Motor neuron (in vitro differentiated cells): ENCODE data around the gene EMX1. TPM values are rescaled to one million over a fixed set of nuclear protein-coding genes. Genes with fewer than 3 reads are reported as not detected.

ENCODE experiments used
- ATAC-seq, 8 experiments: fragments of 200-7000 bp; cut with Tn5 transposase; replicated peaks in 6 of 8; 2 replicates each; pipeline ENCODE4 v1.8.0; 2021; ENCODE audit warnings: mild to moderate bottlenecking in 8 of 8, moderate library complexity in 8 of 8
- H3K27ac ChIP-seq, 2 donors: fragments of 250-450 bp; sonication (Bioruptor Pico); 2 replicates each; pipeline ENCODE4 v1.9.0; 2021; ENCODE audit warnings: antibody characterized with exemption in 2 of 2, mild to moderate bottlenecking in 2 of 2, moderate library complexity in 1 of 2
- H3K4me1 ChIP-seq, 2 donors: fragments of 250-450 bp; sonication (Bioruptor Pico); replicated peaks in 1 of 2; 2 replicates each; pipeline ENCODE4 v1.6.1; 2021; ENCODE audit warnings: antibody characterized with exemption in 2 of 2, mild to moderate bottlenecking in 2 of 2, moderate library complexity in 1 of 2
- H3K4me3 ChIP-seq, 5 donors: fragments of 250-450 bp; sonication (Bioruptor Pico); 2 replicates each; pipeline ENCODE4 v1.9.0; 2021; ENCODE audit warnings: antibody characterized with exemption in 5 of 5, mild to moderate bottlenecking in 5 of 5, moderate library complexity in 4 of 5
- WGBS, 10 experiments: fragments of 450-650 bp; shearing (Covaris generic); methylation state at CpG; one replicate each; pipeline ENCODE4 v1.0.0; 2022; 5-methylcytosine and 5-hydroxymethylcytosine counted together
- in situ Hi-C, 9 experiments: fragments of 400-800 bp; cut with MboI; loops; one replicate each; pipeline ENCODE4 v1.15.0; 2021; ENCODE audit warnings: low sequenced_read_pairs in 9 of 9, low pct_unique_long_range_greater_than_20kb in 2 of 9; ENCODE audit not compliant: unreplicated experiment in 9 of 9
- total RNA-seq, 8 experiments: library from RNA; unstranded; fragments of 300-600 nt; gene quantifications; 2 replicates each; pipeline versions ENCODE4 v1.2.3 to v1.2.4, GENCODE V29; 2022

Gene EMX1
- 1 to 10 TPM in 3 of 8 experiments, under 1 TPM in 5; 0.11 to 2.6 (median 0.62) TPM for total RNA-seq

- WGBS, 10 experiments, result 0 to 20% (median 1%) methylated on average over 1 to 11 of the region's 82 CpGs; no CpG with 5 or more reads in 7 of the 10 experiments
- H3K4me3 ChIP-seq, result peak within 1 kb of the TSS in 4 of 5 donors; percentile 23 to 31 (median 24)
- in situ Hi-C loops, result loop anchor here in 1 of 9 experiments (25.0 kb wide), 1 partner anchor 270 kb away; no protein-coding TSS in a partner anchor
- ATAC-seq, result peak; percentile 52 to 74 (median 62)
- H3K4me1 ChIP-seq, result peaks cover 12 to 21% of the 10 kb centered on the region in 2 donors
- H3K27ac ChIP-seq, result no peak within 1 kb of the TSS
These were observed at the start of gene EMX1 for GRCh38 chr2:72917138-72917876. EMX1 (plus strand) TSS chr2:72917519; CDS start chr2:72917853, 334 bp downstream.

GRCh38 chr2:72871060-72871459 lies 46.3 kb upstream of the EMX1 start:
- in situ Hi-C loops, result loop anchor here in 4 of 9 experiments (25.0 kb wide), 2 partner anchors 109 to 1334 kb away; no protein-coding TSS in a partner anchor
- Histone ChIP-seq H3K4me3 (no peak overlapping the region), H3K4me1 (no peaks in the 10 kb centered on the region), H3K27ac (no peak overlapping the region)
- 0 to 70% (median 0%) methylated on average over 1 of the region's 1 CpG; no CpG with 5 or more reads in 2 of the 10 experiments for WGBS, 10 experiments
- ATAC-seq, result no peak

- in situ Hi-C loops, result loop anchor here in 4 of 9 experiments (25.0 kb wide), 2 partner anchors 110 to 1335 kb away; no protein-coding TSS in a partner anchor
- Histone ChIP-seq H3K4me1 (no peaks in the 10 kb centered on the region), H3K27ac (no peak overlapping the region), H3K4me3 (no peak overlapping the region)
- no peak for ATAC-seq
These were observed 45.4 kb upstream of the EMX1 start for GRCh38 chr2:72871880-72872279.

- in situ Hi-C loops, result loop anchor here in 6 of 9 experiments (25.0 kb wide), 3 partner anchors 279 to 1346 kb away; no protein-coding TSS in a partner anchor
- H3K27ac ChIP-seq, result no peak overlapping the region
- peaks cover 0 to 4% of the 10 kb centered on the region in 2 donors for H3K4me1 ChIP-seq
- ATAC-seq, result no peak
- 0 to 33% (median 10%) methylated on average over 1 to 4 of the region's 4 CpGs; no CpG with 5 or more reads in 1 of the 10 experiments for WGBS, 10 experiments
- H3K4me3 ChIP-seq, result no peak overlapping the region
These were observed 33.9 kb upstream of the EMX1 start for GRCh38 chr2:72883356-72883962.

GRCh38 chr2:72886505-72887031 lies 30.8 kb upstream of the EMX1 start:
- H3K4me3 ChIP-seq, result peak overlapping the region; percentile 32 to 45 (median 39)
- 47 to 85% (median 58%) methylated on average over 2 to 7 of the region's 7 CpGs; no CpG with 5 or more reads in 1 of the 10 experiments for WGBS, 10 experiments
- H3K27ac ChIP-seq, result no peak overlapping the region
- in situ Hi-C loops, result loop anchor here in 6 of 9 experiments (25.0 kb wide), 3 partner anchors 276 to 1349 kb away; no protein-coding TSS in a partner anchor
- peaks cover 0 to 4% of the 10 kb centered on the region in 2 donors for H3K4me1 ChIP-seq
- ATAC-seq, result no peak

GRCh38 chr2:72887032-72887739 lies 30.1 kb upstream of the EMX1 start, which contains the start of gene SPR:
SPR (plus strand) TSS chr2:72887408; CDS start chr2:72887433, 25 bp downstream.
- 0 to 30% (median 0%) methylated on average over 1 to 6 of the region's 76 CpGs; no CpG with 5 or more reads in 4 of the 10 experiments for WGBS, 10 experiments
- in situ Hi-C loops, result loop anchor here in 6 of 9 experiments (25.0 kb wide), 3 partner anchors 275 to 1350 kb away; no protein-coding TSS in a partner anchor
- H3K4me3 ChIP-seq, result peak within 1 kb of the TSS; percentile 32 to 45 (median 39)
- peaks cover 0 to 4% of the 10 kb centered on the region in 2 donors for H3K4me1 ChIP-seq
- ATAC-seq, result peak; percentile 76 to 87 (median 86)
- no peak within 1 kb of the TSS for H3K27ac ChIP-seq

GRCh38 chr2:72887740-72888437 lies 29.4 kb upstream of the EMX1 start:
- 1 to 14% (median 3%) methylated on average over 1 to 15 of the region's 21 CpGs; no CpG with 5 or more reads in 5 of the 10 experiments for WGBS, 10 experiments
- Histone ChIP-seq H3K27ac (no peak overlapping the region), H3K4me3 (peak overlapping the region; percentile 32 to 45 (median 39)), H3K4me1 (peaks cover 0 to 4% of the 10 kb centered on the region in 2 donors)
- in situ Hi-C loops, result loop anchor here in 6 of 9 experiments (25.0 kb wide), 3 partner anchors 274 to 1351 kb away; no protein-coding TSS in a partner anchor
- peak; percentile 51 to 77 (median 72) for ATAC-seq

- 33 to 100% (median 87%) methylated on average over 1 to 6 of the region's 11 CpGs; no CpG with 5 or more reads in 3 of the 10 experiments for WGBS, 10 experiments
- peaks cover 0 to 4% of the 10 kb centered on the region in 2 donors for H3K4me1 ChIP-seq
- H3K4me3 ChIP-seq, result no peak overlapping the region
- in situ Hi-C loops, result loop anchor here in 6 of 9 experiments (25.0 kb wide), 3 partner anchors 274 to 1351 kb away; no protein-coding TSS in a partner anchor
- H3K27ac ChIP-seq, result no peak overlapping the region
- peak in 1 of 8 experiments; percentile 0 for ATAC-seq
These were observed 28.7 kb upstream of the EMX1 start for GRCh38 chr2:72888438-72889202.

- in situ Hi-C loops, result loop anchor here in 7 of 9 experiments (10.0 to 25.0 kb wide), 5 partner anchors 272 to 1353 kb away; no protein-coding TSS in a partner anchor
- H3K4me3 ChIP-seq, result no peak overlapping the region
- no peak for ATAC-seq
- no peak overlapping the region for H3K27ac ChIP-seq
- WGBS, 10 experiments, result 70 to 100% (median 86%) methylated on average over 1 to 4 of the region's 4 CpGs; no CpG with 5 or more reads in 4 of the 10 experiments
- H3K4me1 ChIP-seq, result peaks cover 0 to 4% of the 10 kb centered on the region in 2 donors
These were observed 27.3 kb upstream of the EMX1 start for GRCh38 chr2:72889991-72890390.

GRCh38 chr2:72891091-72891818 lies 26.1 kb upstream of the EMX1 start:
- H3K4me3 ChIP-seq, result no peak overlapping the region
- no peak for ATAC-seq
- in situ Hi-C loops, result loop anchor here in 7 of 9 experiments (10.0 to 25.0 kb wide), 5 partner anchors 271 to 1354 kb away; no protein-coding TSS in a partner anchor
- H3K4me1 ChIP-seq, result peaks cover 4 to 8% of the 10 kb centered on the region in 2 donors
- no peak overlapping the region for H3K27ac ChIP-seq
- WGBS, 10 experiments, result 47 to 87% (median 69%) methylated on average over 3 to 5 of the region's 8 CpGs; no CpG with 5 or more reads in 5 of the 10 experiments
